NOMO-1 treated with dmso at 0.1 percent for 144 hours (cell line): ENCODE measurements around the gene SH3BP1.
"Not testable (repeated sequence)": the region's sequence is repeated elsewhere in the genome, so short reads cannot be mapped to it uniquely, and the experiment has no call there.

ENCODE experiments used
- DNase-seq: peaks from one replicate; lab custom pipeline; 2025; ENCODE audit not compliant: unreplicated experiment; lab: John Stamatoyannopoulos, UW

Gene SH3BP1

DNA sequence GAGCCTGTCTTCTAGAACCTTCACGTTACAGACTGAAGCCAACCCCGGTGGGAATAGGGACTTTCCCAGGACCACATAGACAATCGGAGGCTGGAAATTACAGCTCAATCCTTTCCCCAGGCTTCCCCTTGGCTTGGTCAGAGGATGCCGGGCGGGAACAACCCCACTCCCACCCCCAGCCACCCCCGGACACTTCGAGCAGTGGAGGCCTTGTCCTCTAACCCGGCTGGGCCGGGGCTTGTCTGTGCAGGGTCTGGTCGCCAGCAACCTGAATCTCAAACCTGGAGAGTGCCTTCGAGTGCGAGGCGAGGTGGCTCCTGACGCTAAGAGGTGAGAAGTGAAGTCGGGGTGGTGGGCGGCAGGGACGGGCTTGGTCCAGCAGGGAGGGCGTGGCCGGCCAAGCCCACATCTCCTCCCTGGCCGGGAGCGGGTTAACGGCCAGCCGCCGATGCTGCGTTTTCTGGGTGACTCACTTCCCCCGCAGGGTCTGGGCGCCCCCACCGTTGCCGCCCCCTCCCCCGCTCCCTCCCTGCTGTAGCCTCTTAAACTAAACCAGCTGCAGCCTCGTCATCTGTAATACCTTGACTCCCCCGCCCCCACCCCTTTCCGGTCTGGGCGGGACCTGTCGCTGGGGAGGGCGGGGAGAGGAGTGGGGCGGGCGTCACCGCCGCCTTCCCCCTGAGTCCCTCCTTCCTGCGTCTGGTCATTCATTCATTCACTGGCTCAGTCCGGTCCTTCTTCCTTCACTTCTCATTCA is 37.4 kb downstream of the SH3BP1 start:
- DNase-seq, result peak; percentile 88

DNA sequence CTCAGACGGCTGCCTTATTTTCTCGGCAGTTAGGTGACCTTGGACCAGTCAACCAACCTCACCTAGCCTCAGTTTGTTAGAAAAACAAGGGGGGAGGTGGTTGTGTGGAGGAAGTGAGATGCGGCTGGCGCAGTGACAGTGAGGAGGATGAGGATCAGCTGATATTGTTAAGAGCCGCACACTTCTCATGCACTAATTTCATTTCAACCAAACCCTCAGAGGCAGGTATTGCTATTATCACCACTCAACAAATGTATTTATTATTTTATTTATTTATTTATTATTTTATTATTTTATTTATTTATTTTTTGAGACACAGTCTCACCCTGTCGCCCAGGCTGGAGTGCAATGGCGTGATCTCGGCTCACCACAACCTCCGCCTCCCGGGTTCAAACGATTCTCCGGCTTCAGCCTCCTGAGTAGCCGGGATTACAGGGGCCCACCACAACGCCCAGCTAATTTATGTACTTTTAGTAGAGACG is 38.1 kb downstream of the SH3BP1 start:
- DNase-seq, result no peak

DNA sequence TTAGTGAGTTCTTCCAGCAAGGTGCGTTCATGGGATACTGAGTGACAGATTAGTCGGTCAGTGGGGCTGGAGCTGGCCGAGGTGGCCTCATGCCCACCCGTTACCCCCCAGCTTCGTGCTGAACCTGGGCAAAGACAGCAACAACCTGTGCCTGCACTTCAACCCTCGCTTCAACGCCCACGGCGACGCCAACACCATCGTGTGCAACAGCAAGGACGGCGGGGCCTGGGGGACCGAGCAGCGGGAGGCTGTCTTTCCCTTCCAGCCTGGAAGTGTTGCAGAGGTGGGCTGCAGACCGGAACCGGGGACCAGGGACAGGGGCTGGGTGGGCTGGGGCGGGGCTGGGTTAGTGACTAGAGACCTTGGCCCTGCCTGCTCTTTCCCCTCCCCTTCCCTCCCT is 38.9 kb downstream of the SH3BP1 start:
- DNase-seq, result no peak

DNA sequence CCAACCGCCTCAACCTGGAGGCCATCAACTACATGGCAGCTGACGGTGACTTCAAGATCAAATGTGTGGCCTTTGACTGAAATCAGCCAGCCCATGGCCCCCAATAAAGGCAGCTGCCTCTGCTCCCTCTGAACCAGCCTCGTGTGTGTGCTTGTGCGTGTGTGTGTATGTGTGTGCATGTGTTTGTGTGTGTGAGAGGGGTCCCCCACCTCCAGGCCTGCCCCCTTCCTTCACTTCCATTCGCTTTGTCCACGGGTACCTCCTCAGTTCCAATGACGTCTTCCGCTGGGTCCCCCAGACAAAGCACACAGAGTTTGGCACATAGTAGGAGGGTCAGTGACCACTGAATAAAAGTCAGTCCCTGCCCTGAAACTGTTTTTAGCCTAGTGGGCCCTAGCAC is 40.2 kb downstream of the SH3BP1 start:
- no peak for DNase-seq

DNA sequence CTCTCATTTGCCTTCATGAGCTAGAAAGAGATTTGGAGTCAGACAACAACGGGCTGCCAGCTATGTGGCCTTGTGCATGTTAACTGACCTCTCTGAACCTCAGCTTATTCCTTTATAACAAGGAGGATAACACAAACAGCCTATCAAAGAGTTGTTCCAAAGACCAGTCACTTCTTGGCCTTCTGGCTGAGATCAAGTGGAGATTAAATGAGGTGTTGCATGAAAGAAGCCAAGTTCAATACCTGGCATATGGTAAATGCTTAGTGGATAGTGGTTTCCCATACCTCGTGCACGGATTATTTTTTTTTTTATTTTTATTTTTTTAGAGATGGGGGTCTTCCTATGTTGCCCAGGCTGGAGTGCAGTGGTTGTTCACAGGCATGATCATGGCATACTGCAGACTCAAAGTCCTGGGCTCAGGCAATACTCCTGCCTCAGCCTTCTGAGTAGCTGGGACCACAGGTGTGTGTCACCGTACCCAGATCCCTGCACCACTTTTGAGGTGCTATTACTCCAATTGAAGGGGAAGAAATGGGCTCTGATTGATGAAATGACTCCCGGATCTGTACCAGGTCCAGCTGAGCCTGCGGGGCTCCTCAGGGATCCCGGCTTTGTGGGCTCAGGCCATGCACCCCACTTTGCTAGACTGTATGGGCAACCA is 40.9 kb downstream of the SH3BP1 start:
- DNase-seq, result no peak

DNA sequence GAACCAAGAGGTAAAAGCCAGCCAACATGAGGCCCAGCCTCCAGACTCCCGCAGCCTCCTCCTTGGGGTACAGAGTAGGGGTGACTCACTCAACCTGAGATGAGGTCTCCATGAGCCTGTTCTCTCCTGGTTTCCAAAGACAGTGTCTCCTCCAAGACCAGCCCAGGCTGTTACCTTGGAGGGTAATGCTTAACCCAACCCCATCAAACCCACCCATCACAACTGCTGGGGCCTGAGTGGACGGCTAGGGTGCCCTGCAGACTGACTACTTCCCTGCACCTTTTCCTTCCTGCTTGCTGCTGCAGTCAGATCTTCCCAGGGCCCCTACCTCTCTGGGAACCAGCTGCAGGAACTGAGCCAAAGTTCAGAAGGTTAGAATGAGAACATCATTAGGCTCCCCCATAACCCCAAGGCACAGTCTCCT is 41.5 kb downstream of the SH3BP1 start:
- DNase-seq, result no peak

DNA sequence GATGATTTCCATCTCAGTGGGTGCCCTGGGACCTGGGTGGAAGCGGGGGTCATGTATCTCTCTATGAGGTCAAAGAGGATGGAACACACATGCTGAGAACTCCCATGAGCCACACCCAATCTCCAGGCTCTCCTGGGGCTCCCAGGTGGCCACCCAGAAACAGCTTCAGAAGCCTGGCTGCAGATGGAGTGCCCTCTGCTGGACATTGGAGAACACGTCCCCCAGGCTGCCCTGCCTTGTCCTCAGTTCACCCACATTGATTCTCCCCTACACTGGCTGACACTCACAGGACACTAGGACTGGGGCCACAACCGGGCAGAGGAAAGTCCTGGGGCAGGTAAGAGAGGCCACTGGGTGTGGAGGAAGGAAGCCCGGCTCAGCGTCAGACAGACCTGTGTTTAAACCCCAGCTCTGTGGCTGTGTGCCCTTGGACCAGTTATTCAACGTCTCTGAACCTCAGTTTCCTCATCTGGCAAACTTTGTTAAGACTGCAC is 42.1 kb downstream of the SH3BP1 start:
- peak; percentile 48 for DNase-seq

DNA sequence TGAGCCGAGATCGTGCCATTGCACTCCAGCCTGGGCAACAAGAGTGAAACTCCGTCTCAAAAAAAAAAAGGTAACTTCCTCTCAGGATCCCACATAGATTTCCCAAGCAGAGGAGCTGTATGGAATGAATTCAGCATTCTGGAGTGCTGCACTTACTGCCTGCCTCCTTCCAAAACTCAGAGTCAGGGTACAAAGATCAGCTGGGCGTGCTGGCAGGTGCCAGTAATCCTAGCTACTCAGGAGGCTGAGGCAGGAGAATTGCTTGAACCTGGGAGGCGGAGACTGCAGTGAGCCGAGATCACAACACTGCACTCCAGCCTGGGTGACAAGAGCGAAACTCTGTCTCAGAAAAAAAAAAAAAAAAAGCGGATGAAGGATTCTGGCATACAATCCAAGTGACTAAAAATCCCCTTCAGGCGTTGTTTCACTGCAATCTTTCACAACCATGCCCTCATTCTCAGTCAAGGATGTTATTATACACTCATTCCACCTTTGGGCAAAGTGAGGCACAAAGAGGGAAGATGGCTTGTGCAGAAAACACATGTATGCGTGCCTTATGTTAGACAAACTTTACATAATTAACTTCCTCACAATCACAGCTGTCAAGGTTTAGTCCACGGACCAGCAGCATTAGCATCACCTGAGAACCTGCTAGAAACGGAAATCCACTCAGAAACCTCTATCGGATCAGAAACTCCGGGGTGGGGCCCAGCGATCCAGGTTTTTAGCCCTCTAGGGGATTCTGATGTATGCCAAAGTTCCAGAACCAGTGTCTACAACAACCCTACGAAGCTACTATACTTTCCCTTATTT is 45.5 kb downstream of the SH3BP1 start:
- no peak for DNase-seq

DNA sequence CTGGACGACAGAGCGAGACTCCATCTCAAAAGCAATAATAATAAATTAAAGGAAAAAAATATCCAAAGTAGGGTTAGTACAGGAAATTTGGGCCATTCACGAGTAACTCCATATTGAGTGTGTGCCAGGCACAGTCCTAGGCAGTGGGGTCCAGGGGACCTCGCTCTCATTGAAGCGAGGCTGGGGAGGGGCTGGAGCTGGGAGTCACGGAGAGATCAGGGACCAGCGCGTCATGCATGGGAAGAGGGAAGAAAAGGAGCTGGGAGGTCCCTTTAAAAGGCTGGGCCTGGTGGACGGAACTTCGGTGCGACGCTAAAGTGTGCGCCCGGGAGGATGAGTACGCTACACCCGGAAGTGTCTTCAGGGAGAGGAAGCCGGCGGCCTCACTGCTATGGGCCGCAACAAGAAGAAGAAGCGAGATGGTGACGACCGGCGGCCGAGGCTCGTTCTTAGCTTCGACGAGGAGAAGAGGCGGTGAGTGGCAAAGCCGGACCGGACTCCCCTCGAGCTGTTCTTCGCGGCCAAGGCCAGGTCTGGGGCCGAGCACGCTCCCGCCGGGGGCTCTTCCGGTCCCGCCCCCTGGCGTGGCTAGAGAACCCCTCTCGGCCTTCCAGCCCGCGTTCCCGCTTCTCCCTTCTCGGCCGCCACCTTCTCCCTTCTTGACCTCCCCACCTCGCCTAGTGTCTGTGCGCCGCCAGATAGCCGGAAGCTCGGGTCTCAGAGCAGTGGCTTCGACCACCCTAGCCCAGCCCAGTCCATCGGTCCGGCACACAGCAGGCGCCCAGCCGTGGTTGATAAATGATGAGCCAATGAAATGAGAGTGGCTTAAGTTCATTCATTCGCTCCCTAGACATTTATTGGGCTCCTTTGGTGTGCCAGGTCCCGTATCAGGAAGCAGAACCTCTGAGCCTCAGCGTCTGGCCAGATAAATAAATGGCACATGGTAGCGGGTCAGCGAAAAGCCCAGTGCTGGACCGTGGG is 46.8 kb downstream of the SH3BP1 start, which contains the start of gene NOL12:
TSS of gene NOL12 (plus strand) at position 342 of the 981 bp plus-strand sequence. CDS start at position 392, 50 bp downstream.
- peak; percentile 78 for DNase-seq

DNA sequence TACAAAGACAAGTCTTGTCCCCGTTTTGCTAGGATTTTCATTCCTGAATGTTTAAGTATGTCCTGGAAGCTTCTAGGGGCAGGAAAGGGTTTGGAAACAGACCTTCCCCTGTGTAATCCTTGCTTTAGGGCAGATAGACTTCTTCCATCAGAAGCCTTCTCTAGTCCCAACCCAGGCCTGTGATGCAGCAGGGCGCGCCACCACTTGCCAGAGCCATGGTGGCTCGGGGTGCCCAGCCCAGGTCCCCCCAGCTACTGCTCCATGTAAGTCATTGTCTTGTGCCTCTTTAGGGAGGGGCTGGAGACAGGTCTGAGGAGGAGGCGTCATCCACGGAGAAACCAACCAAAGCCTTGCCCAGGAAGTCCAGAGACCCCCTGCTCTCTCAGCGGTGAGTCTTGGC is 50.9 kb downstream of the SH3BP1 start:
- no peak for DNase-seq

DNA sequence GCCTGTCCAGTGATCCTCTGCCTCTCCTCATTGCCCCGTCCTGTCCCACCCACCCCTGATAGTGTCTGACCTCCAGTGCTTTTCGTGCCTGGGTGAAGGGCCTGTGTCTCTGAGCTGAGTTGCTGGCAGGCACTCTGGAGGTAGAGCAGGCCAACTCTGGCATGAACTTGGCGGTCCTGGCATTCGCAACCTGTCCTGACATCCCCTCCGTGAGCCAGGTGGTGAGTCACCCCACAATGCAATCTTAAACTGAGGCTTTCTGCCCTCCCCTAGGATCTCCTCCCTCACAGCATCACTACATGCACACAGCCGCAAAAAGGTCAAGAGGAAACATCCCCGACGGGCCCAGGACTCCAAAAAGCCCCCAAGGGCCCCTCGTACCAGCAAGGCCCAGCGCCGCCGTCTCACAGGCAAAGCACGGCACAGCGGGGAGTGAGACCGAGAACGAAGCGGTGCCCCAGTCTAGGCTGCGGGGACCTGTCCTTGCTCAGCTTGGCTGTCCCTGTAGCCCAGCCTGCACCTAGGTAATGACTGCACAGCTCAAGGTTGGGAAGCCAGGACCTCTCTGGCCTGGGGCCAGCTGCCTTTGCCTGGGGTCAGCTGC is 51.5 kb downstream of the SH3BP1 start:
- no peak for DNase-seq

DNA sequence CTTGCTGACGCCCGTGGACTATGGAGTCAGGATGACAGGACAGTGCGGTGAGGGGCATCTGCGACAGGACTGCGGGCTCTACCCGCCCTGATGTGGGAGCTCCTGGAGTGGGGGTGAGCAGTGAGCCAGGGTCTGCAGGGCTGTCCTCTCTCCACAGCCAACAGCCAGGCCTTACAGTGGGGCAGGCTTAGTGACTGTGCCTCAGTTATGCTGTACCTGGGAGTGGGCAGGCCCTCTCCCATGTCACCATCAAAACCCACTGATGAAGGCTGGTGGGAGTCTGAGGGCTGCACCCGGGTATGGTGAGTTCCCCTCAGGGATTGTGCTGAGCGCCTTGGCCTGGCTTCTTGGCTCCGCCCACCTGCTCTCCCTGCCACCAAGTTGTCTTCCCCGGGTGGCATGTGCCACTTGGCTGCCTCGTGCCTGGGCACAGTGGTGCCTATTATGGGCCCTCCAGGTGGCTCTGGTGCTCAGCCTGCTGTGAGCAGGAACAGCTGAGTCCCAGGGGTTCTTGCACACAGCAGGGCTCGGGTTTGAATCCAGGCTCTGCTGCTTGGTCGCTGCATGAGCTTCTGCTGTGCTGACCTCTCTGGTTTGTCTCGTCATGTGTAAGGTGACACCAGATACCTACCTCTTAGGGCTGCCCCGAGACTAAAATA is 53.3 kb downstream of the SH3BP1 start:
- no peak for DNase-seq

DNA sequence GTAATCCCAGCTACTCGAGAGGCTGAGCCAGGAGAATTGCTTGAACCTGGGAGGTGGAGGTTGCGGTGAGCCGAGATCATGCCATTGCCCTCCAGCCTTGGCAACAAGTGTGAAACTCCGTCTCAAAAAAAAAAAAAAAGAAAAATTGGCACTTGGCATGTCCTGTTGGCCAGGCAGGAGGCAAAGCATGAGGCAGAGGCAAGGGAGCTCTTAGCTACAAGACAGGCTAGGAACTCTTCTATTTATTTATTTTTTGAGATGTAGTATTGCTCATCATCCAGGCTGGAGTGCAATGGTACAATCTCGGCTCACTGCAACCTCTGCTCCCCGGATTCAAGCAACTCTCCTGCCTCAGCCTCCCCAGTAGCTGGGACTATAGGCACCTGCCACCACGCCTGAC is 54.7 kb downstream of the SH3BP1 start:
- not testable (repeated sequence) for DNase-seq

DNA sequence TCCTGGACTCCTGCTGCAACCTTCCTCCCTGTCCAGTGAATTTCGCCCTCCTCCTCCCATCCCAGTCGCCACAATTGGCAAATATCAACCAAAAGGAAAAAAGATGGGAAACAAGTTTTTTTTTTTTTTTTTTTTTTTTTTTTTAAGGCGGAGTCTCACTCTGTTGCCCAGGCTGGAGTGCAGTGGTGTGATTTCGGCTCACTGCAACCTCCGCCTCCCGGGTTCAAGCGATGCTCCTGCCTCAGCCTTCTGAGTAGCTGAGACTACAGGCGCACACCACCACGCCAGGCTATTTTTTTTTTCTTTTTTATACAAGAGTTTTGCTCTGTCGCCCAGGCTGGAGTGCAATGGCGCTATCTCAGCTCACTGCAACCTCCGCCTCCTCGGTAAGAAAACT is 56.8 kb downstream of the SH3BP1 start:
- not testable (repeated sequence) for DNase-seq

DNA sequence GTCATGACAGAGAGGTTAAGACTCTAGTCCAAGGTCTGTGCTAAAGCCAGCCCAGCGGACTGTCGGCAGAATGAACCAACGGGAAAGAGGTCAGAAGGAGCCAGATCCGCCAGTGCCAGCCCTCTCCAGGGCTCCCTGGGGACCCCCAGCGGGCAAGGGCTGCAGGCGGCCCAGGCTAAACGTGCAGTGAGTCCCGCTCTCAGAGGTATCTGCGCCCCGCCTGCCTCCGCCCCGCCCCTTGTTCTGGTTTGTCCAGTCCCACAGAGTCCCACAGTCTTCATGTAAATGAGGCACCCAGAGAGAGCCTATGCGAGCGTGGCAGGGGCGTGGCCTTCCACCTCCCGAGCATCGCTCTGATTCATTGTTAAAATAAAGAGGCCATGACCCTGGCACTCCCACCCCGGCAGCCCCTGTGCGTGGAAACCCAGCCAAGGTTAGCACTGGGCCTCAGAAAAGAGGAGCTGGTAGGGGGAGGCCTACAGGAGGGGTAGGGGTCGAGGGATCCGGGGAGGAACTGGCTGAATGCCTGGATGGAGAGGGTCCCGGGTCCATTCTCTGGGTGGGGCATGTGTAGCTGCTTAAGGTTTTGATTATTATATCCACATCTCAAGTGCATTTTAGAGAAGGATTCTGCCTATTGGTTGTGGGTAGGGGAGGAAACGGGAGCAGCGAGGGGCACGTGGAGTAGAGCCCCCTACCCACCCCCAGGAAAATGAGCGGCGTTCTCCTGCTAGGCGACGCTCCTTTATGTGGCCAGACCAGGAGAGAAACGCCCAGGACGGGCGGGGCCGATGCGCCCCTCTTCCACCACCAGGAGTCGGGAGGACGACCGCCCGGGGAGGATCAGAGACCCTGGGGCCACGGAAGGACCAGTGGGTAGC is 57.4 kb downstream of the SH3BP1 start, which contains the start of gene TRIOBP:
TSS of gene TRIOBP (plus strand) at position 392 of the 881 bp plus-strand sequence. CDS start 4,318 bp downstream, outside the sequence.
- no peak for DNase-seq

DNA sequence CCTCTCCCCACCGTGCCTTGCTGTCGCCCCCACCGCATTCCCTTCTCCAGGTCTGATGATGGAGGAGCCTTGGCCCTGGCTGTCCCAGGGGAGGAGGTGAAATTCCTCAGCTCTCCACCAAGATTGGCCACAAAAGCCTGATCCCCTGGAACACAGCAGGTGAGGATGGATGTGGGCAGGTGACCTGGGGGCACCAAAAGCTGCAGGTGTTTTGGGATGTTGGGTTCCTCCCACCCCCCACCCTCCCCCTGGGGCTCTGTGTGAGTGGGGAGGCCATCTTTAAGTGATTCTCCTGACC is 58.0 kb downstream of the SH3BP1 start:
- DNase-seq, result no peak

DNA sequence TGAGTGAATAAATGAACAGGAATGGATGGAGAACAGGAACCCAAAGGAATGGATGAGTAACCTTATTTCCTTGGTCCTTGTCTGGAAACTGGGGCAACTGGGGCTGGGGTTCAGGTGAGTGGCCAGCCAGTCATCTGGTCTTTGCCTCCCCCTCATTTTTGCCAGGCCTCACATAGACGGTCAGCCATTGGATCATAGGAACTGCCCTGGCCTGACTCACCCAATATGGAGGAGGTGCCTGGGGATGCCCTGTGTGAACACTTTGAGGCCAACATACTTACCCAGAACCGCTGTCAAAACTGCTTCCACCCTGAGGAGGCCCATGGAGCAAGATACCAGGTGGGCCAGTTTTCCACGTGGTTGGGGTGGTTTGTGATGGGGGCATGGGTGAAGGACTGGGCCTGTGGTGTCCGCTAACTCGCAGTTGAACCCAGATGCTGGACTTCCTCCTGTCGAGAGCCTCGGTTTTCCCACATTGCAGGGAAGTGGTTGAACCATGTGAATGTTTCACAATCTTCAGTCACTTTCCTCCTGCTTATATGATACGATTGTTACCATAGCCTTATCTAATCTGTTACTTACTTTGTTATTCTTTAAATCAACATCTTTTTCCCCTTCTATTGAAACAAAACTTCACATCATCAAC is 61.8 kb downstream of the SH3BP1 start:
- DNase-seq, result no peak

DNA sequence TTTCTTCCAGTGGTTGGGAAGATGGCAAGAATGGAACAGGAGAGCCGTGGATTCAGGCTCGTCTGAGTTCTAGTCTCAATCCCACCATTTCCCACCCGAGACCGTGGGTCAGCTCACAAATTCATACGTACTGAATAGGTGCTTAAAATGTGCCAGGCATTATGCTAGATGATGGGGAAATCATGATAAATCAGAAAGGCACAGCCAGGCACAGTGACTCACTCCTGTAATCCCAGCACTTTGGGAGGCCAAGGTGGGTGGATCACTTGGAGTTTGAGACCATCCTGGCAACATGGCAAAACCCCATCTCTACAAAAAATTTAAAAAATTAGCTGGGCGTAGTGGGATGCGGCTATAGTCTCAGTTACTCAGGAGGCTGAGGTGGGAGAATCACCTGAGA is 64.4 kb downstream of the SH3BP1 start:
- no peak for DNase-seq
